Fibroblast of lung (primary cell): ENCODE results near the gene ZNF512B. TPM values are rescaled to one million over a fixed set of nuclear protein-coding genes. Genes with fewer than 3 reads are reported as not detected.

Experiments
- DNase-seq, 2 donors: peaks; one replicate each; pipeline versions ENCODE4 v3.0.0 to v3.0.0-alpha.2; 2010; ENCODE audit warnings: low read depth in 2 of 2
- H2AFZ ChIP-seq: 2 replicates; pipeline ENCODE4 v1.5.1; 2012; ENCODE audit warnings: low read length, control low read depth, inconsistent platforms
- H3K27ac ChIP-seq: 2 replicates; pipeline ENCODE4 v1.5.1; 2011; ENCODE audit warnings: low read length, control low read depth; ENCODE audit not compliant: insufficient read depth
- H3K27me3 ChIP-seq: 2 replicates; pipeline ENCODE4 v1.5.1; 2011; ENCODE audit warnings: mild to moderate bottlenecking, low read length; ENCODE audit not compliant: control insufficient read depth, insufficient read depth
- H3K36me3 ChIP-seq: 2 replicates; pipeline ENCODE4 v1.5.1; 2011; ENCODE audit warnings: low read length; ENCODE audit not compliant: control insufficient read depth, insufficient read depth
- H3K4me1 ChIP-seq: 2 replicates; pipeline ENCODE4 v1.5.1; 2011; ENCODE audit warnings: low read length; ENCODE audit not compliant: control insufficient read depth, insufficient read depth; ENCODE audit errors: extremely low read depth
- H3K4me2 ChIP-seq: 2 replicates; pipeline ENCODE4 v1.5.1; 2011; ENCODE audit warnings: low read length, control low read depth; ENCODE audit not compliant: insufficient read depth; ENCODE audit errors: extremely low read depth
- H3K4me3 ChIP-seq, 4 experiments: fragments of 200-600 bp in 1 of 4; sonication (generic) in 1 of 4; replicated peaks in 1 of 4; 2 replicates each; pipeline ENCODE4 v1.5.1; 2011 to 2016; ENCODE audit warnings: low read length in 4 of 4, low read depth in 3 of 4, mild to moderate bottlenecking in 3 of 4, control low read depth in 2 of 4, inconsistent platforms in 1 of 4, mixed read lengths in 1 of 4; ENCODE audit not compliant: insufficient read depth in 1 of 4; ENCODE audit errors: control extremely low read depth in 1 of 4
- H3K79me2 ChIP-seq: 2 replicates; pipeline ENCODE4 v1.5.1; 2012; ENCODE audit warnings: mild to moderate bottlenecking, low read length, inconsistent platforms; ENCODE audit not compliant: control insufficient read depth, insufficient read depth
- H3K9ac ChIP-seq: 2 replicates; pipeline ENCODE4 v1.5.1; 2011; ENCODE audit warnings: mild to moderate bottlenecking, low read length, control low read depth; ENCODE audit not compliant: insufficient read depth
- H3K9me3 ChIP-seq: 2 replicates; pipeline ENCODE4 v1.5.1; 2012; ENCODE audit warnings: low read depth, low read length; ENCODE audit not compliant: control insufficient read depth, insufficient read depth
- H4K20me1 ChIP-seq: 2 replicates; pipeline ENCODE4 v1.5.1; 2011; ENCODE audit warnings: low read length; ENCODE audit not compliant: control insufficient read depth, insufficient read depth; ENCODE audit errors: extremely low read depth
- EZH2 ChIP-seq: IDR thresholded peaks from 2 replicates; pipeline ENCODE4 v1.5.1; 2012; ENCODE audit warnings: low read length, control low read depth, mild to moderate bottlenecking; ENCODE audit errors: missing control alignments
- polyA plus RNA-seq, 2 donors: library from polyadenylated mRNA; depleted of rRNA in 1 of 2; stranded (reverse) in 1 of 2; unstranded in 1 of 2; fragments of >200 nt; gene quantifications; 2 replicates each; pipeline ENCODE4 v1.2.1, GENCODE V29; 2011 to 2012; ENCODE audit warnings: missing spikeins in 1 of 2
- total RNA-seq: library from RNA; depleted of rRNA; stranded (reverse); fragments of >200 nt; gene quantifications from 2 replicates; pipeline ENCODE4 v1.2.1, GENCODE V29; 2014
- TF ChIP-seq, protein P1 (sequence below), 2 donors: IDR thresholded peaks in 1 of 2; conservative IDR thresholded peaks in 1 of 2; 1 replicate in 1 of 2; 2 replicates in 1 of 2; pipeline ENCODE4 v1.5.1; 2011 to 2012; ENCODE audit warnings: low read length in 2 of 2, control low read depth in 1 of 2, inconsistent platforms in 1 of 2, low read depth in 1 of 2, mild to moderate bottlenecking in 1 of 2

Gene ZNF512B
- total and polyA plus RNA-seq, 2 donors (not counting 1 experiment from before 2014, with no cell fraction given) = 3.5 to 8.4 TPM

DNA sequence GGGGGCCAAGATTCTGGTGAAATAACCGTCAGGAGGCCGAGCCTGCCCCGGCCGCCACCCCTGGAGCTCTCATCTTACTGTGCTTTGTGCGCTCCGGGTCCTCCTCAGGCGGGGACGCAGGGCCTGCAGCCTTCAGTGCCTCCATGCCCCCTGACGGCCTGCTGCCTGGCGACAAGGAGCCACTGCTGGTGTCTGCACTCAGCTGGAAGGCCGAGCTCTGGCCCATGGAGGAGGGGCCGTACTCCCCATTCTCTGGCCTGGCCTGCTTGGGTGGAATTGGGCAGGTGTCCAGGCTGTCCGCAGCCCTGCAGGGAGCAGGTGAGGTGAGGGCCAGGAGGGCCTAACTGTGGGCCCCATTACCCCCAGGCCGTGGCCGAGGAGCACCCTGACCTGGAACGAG lies 5.3 kb downstream of the ZNF512B start:
- no peaks in the 10 kb centered on the region for H3K9me3 ChIP-seq
- H3K27ac ChIP-seq = no peak overlapping the region

DNA sequence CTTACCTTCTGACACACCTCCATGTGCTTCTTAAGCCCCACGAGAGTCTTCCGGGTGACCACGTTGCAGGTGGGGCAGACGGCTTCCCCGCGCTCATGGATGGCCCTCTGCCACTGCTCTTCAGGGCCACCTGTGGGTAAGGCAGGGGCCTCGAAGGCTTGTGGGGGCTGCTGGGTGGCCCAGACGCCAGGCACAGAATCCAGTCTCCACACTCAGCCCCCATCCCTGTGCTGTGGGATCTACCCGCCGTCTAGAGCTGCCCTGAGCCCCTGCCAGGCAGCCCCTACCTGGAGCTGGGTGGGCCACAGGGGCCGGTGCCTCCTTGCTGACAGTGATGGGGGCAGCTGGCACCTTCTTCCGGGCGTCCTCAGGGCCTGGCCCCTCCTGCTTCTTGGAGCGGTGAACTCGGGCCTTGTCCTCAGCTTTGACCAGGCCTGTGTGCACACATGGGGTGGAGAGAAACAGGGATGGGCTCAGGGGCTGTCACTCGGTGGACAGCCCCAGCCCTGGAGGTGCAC lies 5.9 kb downstream of the ZNF512B start:
- Histone ChIP-seq H2AFZ (no peak overlapping the region), H3K36me3 (peaks cover 43% of the 10 kb centered on the region), H3K9me3 (no peaks in the 10 kb centered on the region), H3K79me2 (peaks cover 6% of the 10 kb centered on the region), H3K9ac (no peak overlapping the region), H3K4me2 (no peak overlapping the region), H3K4me1 (peaks cover 4% of the 10 kb centered on the region), H4K20me1 (no peaks in the 10 kb centered on the region), H3K27me3 (no peaks in the 10 kb centered on the region), H3K27ac (no peak overlapping the region), H3K4me3 (no peak overlapping the region)
- no peak for DNase-seq
- TF ChIP-seq, protein P1, sequence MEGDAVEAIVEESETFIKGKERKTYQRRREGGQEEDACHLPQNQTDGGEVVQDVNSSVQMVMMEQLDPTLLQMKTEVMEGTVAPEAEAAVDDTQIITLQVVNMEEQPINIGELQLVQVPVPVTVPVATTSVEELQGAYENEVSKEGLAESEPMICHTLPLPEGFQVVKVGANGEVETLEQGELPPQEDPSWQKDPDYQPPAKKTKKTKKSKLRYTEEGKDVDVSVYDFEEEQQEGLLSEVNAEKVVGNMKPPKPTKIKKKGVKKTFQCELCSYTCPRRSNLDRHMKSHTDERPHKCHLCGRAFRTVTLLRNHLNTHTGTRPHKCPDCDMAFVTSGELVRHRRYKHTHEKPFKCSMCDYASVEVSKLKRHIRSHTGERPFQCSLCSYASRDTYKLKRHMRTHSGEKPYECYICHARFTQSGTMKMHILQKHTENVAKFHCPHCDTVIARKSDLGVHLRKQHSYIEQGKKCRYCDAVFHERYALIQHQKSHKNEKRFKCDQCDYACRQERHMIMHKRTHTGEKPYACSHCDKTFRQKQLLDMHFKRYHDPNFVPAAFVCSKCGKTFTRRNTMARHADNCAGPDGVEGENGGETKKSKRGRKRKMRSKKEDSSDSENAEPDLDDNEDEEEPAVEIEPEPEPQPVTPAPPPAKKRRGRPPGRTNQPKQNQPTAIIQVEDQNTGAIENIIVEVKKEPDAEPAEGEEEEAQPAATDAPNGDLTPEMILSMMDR (conservative IDR thresholded peaks at IDR 0.05 in 1 of 2, IDR thresholded peaks at IDR 0.05 in 1 of 2; ENCODE audit: low read depth in 1 of 2, low read length in 2 of 2) = no peak
- no peak for TF ChIP-seq EZH2

More for the DNA sequence above, 5.3 kb downstream of the ZNF512B start:
- TF ChIP-seq, protein P1 (conservative IDR thresholded peaks at IDR 0.05 in 1 of 2, IDR thresholded peaks at IDR 0.05 in 1 of 2; ENCODE audit: low read depth in 1 of 2, low read length in 2 of 2) = no peak
- TF ChIP-seq EZH2 = no peak
- peaks cover 40% of the 10 kb centered on the region for H3K36me3 ChIP-seq
- no peak for DNase-seq
- no peak overlapping the region for H3K4me2 ChIP-seq
- H3K79me2 ChIP-seq = peaks cover 10% of the 10 kb centered on the region
- H3K4me3 ChIP-seq = no peak overlapping the region
- H3K4me1 ChIP-seq = peaks cover 5% of the 10 kb centered on the region
- no peaks in the 10 kb centered on the region for H4K20me1 ChIP-seq
- no peak overlapping the region for H3K9ac ChIP-seq
- H3K27me3 ChIP-seq = no peaks in the 10 kb centered on the region
- H2AFZ ChIP-seq = no peak overlapping the region

DNA sequence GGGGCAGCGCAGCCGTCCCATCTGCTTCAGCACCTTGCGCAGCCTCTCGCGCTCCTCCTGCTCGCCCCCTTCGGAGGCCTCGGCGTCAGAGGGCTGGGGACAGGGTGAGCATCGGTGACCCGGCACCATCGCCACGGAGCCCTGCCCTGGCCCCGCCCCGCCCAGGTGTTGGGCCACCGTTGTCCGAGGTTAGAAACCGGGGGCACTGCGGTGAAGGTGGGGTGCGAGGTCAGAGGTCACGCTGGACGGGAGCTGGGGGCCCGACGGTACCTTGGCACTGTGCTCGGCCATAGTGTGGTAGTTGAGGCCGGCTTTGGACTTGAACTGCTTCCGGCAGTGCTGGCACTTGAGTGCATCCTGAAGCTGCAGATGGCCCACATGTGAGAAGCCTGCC lies 6.4 kb downstream of the ZNF512B start:
- DNase-seq = no peak
- Histone ChIP-seq H3K9ac (no peak overlapping the region), H3K9me3 (no peaks in the 10 kb centered on the region), H3K79me2 (peaks cover 2% of the 10 kb centered on the region), H3K4me2 (no peak overlapping the region), H3K4me3 (no peak overlapping the region), H3K27me3 (no peaks in the 10 kb centered on the region), H4K20me1 (no peaks in the 10 kb centered on the region), H3K36me3 (peaks cover 43% of the 10 kb centered on the region), H2AFZ (no peak overlapping the region), H3K27ac (no peak overlapping the region), H3K4me1 (no peaks in the 10 kb centered on the region)
- no peak for TF ChIP-seq EZH2
- TF ChIP-seq, protein P1 (conservative IDR thresholded peaks at IDR 0.05 in 1 of 2, IDR thresholded peaks at IDR 0.05 in 1 of 2; ENCODE audit: low read depth in 1 of 2, low read length in 2 of 2) = no peak
